GM13976 (cell line): ENCODE measurements around the gene INHA.

ENCODE experiments used
- DNase-seq: peaks from one replicate; pipeline ENCODE4 v3.0.0; 2012; ENCODE audit warnings: low spot score
- in situ Hi-C: fragments of 300-500 bp; cut with MboI; formaldehyde crosslinking; loops from one replicate; pipeline ENCODE4 v1.12.0; 2022; ENCODE audit warnings: low sequenced_read_pairs, mixed read lengths, inconsistent platforms; ENCODE audit not compliant: unreplicated experiment
- TF ChIP-seq, protein P1 (sequence below): IDR thresholded peaks from 2 replicates; pipeline ENCODE4 v1.5.1; 2012; ENCODE audit warnings: borderline replicate concordance, mild to moderate bottlenecking; ENCODE audit not compliant: insufficient read depth; ENCODE audit errors: extremely low read depth, missing control alignments, control extremely low read depth

Gene INHA

DNA sequence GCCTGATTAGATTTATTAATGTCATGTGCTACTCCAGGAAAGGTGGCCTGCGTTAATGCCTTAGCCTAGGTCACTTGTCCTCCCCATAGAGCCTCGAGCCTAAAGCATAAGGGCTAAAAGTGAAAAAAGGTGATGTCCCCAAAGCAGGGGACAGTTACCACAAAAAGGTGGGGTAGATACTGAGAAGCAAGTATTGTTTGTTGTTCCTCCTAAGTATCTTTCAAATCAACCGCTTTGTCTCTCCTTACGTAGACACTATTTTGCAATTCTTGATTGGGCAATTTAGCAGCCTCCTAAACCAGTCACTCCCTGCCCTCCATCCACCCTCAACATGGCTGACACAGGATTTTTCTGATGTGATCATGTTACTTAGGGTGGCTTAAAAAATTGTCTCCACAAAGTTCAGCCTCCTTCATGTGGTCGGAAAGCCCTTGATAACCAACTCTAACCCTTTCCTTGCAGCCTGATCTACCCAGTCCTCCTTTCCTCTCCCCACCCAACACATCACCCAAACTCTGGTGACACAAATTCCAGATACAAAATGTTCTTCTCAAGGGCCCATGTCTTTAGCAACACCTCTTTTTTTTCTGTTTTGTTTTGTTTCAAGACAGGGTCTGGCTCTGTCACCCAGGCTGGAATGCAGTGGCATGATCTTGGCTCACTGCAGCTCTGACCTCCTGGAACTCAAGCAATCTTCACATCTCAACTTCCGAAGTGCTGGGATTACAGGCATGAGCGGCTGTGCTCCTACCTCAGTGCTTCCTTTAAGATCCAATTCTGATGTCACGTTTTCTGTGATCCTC, 6.9 kb downstream of the INHA start:
- TF ChIP-seq, protein P1, sequence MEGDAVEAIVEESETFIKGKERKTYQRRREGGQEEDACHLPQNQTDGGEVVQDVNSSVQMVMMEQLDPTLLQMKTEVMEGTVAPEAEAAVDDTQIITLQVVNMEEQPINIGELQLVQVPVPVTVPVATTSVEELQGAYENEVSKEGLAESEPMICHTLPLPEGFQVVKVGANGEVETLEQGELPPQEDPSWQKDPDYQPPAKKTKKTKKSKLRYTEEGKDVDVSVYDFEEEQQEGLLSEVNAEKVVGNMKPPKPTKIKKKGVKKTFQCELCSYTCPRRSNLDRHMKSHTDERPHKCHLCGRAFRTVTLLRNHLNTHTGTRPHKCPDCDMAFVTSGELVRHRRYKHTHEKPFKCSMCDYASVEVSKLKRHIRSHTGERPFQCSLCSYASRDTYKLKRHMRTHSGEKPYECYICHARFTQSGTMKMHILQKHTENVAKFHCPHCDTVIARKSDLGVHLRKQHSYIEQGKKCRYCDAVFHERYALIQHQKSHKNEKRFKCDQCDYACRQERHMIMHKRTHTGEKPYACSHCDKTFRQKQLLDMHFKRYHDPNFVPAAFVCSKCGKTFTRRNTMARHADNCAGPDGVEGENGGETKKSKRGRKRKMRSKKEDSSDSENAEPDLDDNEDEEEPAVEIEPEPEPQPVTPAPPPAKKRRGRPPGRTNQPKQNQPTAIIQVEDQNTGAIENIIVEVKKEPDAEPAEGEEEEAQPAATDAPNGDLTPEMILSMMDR = no peak
- no peak for DNase-seq
- in situ Hi-C loops = no loop called here

DNA sequence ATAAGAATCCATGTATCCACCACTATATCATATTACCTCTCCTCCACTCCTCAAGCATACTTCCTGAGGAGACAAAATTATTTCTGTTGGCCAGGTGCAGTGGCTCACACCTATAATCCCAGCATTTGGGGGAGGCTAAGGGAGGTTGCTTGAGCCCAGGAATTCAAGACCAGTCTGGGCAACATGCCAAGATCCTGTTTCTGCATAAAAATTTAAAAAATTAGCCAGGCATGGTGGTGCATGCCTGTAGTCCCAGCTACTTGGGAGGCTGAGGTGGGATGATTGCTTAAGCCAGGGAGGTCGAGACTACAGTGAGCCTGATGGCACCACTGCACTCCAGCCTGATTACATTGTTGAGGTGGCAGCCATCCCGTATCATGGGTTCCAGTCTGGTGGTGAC, 9.2 kb downstream of the INHA start:
- TF ChIP-seq, protein P1 = no peak
- no peak for DNase-seq
- in situ Hi-C loops = no loop called here

DNA sequence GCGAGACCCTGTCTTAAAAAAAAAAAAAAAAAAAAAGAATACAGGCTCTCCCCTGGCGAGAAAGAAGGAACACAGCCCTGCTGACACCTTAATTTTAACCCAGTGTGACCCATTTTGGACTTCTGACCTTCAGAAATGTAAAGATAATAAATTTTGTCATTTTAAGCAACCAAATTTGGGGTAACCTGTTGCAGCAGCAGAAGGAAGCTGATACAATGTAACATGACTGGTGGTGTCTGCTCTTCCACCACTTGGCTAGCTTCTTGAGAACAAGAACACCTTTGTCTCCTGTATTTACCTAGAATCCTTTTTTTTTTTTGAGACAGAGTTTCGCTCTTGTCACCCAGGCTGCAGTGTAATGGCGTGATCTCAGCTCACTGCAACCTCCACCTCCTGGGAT, 19.0 kb downstream of the INHA start:
- in situ Hi-C loops = no loop called here
- no peak for DNase-seq
- TF ChIP-seq, protein P1 = no peak

DNA sequence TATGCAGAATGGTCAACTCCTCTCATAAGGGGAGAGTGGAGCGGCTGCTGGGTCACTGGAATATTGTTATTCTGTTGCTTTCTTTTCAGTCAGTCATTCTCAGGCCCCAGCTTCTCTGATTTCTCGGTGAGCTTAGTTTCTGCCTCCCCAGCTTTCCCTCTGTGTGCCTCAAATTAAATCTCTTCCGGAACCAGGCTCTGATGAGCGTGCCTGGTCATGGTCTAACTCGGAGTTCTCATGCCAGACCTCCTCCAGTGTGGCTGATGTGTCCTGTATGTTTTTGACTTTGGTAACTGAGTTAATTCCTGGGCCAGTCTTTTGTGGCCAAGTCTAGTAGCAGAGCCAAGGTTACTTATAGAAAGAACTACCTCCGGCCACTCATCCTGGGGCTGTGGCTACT, 20.6 kb downstream of the INHA start:
- DNase-seq = no peak
- TF ChIP-seq, protein P1 = no peak
- in situ Hi-C loops = no loop called here

DNA sequence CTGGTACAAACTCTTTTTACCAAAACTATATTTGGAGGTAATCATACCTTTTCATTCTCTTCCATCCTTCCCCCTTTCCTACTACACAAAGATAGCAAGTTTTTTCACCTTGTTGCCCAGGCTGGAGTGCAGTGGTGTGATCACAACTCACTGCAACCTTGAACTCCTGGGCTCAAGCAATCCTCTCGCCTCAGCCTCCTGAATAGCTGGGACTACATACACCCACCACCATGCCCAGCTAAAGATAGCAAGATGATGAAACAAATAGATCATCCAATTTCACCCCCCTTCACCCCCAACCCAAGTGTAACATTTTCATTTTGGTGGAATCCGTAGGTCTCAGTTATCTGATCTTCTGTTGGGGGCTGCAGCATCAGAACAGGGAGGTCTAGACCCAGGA, 21.0 kb downstream of the INHA start:
- TF ChIP-seq, protein P1 = no peak
- in situ Hi-C loops = no loop called here
- DNase-seq = no peak

DNA sequence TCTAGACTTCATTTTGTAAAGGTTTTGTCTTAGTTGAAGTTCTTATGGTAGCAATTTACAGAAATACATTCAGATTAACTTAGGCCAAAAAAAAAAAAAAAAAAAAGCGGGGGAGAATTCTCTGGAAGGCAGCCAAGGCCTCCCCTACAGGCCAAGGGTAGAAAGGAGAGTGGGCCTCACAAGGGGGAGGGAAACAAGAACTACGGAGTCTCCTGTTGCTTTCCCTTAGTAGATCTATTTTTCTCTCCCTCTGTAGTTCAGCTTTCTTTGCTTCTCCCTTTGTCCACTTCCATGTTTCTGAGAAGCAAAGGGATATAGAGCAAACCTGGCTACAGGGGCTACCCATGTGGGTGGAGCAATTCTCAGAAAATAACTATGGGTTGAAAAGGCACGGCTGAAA, 23.1 kb downstream of the INHA start:
- in situ Hi-C loops = no loop called here
- no peak for DNase-seq
- TF ChIP-seq, protein P1 = no peak
